Ishikawa (cell line): Measurements from ENCODE around the gene CPM.
A peak's percentile ranks its signal among the peaks of the same experiment; 100 is the strongest.

Experiments used
- CEBPB ChIP-seq: IDR thresholded peaks from 2 replicates; pipeline ENCODE4 v1.6.1; 2012
- CREB1 ChIP-seq: IDR thresholded peaks from 2 replicates; pipeline ENCODE4 v1.6.1; 2012; ENCODE audit warnings: low read depth
- EP300 ChIP-seq: IDR thresholded peaks from 2 replicates; pipeline ENCODE4 v1.6.1; 2012; ENCODE audit warnings: borderline replicate concordance
- FOXM1 ChIP-seq: IDR thresholded peaks from 2 replicates; pipeline ENCODE4 v1.6.1; 2012; ENCODE audit warnings: low read depth, borderline replicate concordance
- NFIC ChIP-seq: IDR thresholded peaks from 2 replicates; pipeline ENCODE4 v1.6.1; 2012
- RAD21 ChIP-seq: IDR thresholded peaks from 2 replicates; pipeline ENCODE4 v1.6.1; 2012; ENCODE audit warnings: low read depth
- TAF1 ChIP-seq: IDR thresholded peaks from 2 replicates; pipeline ENCODE4 v1.6.1; 2012; ENCODE audit warnings: low read depth, mild to moderate bottlenecking
- TCF12 ChIP-seq: IDR thresholded peaks from 2 replicates; pipeline ENCODE4 v1.6.1; 2012; ENCODE audit warnings: low read depth
- TEAD4 ChIP-seq: IDR thresholded peaks from 2 replicates; pipeline ENCODE4 v1.6.1; 2012
- YY1 ChIP-seq: IDR thresholded peaks from 2 replicates; pipeline ENCODE4 v1.6.1; 2012; ENCODE audit warnings: low read depth
- ZBTB7A ChIP-seq: IDR thresholded peaks from 2 replicates; pipeline ENCODE4 v1.6.1; 2012; ENCODE audit warnings: low read depth
- TF ChIP-seq, protein P1 (sequence below): IDR thresholded peaks from 2 replicates; pipeline ENCODE4 v1.6.1; 2012
- TF ChIP-seq, protein P2 (sequence below): IDR thresholded peaks from 2 replicates; pipeline ENCODE4 v1.6.1; 2012; ENCODE audit warnings: low read depth, mild to moderate bottlenecking
- TF ChIP-seq, protein P3 (sequence below): IDR thresholded peaks from 2 replicates; pipeline ENCODE4 v1.6.1; 2012

DNA sequence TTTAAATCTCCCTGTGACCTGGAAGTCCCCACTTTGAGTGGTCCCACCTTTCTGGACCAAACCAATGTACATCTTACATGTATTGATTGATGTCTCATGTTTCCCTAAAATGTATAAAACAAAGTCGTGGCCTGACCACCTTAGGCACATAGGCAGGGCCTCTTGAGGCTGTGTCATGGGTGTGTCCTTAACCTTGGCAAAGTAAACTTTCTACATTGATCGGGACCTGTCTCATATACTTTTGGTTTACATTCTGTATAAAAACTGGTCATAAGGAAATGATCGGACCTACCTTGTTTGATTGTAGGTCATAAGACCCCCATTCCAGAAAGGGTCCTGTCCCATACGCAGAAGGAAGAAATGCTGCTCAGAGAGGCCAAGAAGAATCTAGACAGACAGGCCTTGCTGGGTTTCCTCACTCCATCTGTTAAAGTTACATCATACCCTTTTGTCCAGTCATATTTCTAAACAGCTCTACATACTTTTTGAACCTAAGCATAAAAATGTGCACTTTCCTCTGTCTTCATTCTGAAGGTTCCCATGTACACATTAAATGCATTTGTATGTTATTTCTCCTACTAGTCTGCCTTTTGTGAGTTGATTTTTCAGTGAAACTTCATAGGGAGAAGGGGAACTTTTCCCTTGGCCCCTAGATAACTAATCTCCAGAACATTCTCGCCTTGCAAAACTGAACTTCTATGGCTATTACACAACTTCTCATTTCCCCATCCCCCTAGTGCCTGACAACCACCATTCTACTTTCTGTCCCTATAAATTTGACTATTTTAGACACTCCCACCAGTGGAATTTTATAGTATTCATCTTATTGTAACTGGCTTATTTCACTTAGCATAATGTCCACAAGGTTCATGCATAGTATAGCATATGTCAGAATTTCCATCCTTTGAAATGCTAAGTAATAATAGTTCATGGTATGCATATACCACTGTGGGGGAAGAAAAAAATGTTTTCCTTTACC lies 30.2 kb upstream of the CPM start:
- TF ChIP-seq CREB1 (no peak), NFIC (no peak), YY1 (no peak), TCF12 (no peak), TAF1 (no peak), EP300 (no peak), FOXM1 (no peak), TEAD4 (no peak), ZBTB7A (no peak), CEBPB (peak; percentile 37; the same call in 1 of the 2 replicates), RAD21 (no peak)
- TF ChIP-seq, protein P1, sequence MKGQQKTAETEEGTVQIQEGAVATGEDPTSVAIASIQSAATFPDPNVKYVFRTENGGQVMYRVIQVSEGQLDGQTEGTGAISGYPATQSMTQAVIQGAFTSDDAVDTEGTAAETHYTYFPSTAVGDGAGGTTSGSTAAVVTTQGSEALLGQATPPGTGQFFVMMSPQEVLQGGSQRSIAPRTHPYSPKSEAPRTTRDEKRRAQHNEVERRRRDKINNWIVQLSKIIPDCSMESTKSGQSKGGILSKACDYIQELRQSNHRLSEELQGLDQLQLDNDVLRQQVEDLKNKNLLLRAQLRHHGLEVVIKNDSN = no peak
- TF ChIP-seq, protein P2, sequence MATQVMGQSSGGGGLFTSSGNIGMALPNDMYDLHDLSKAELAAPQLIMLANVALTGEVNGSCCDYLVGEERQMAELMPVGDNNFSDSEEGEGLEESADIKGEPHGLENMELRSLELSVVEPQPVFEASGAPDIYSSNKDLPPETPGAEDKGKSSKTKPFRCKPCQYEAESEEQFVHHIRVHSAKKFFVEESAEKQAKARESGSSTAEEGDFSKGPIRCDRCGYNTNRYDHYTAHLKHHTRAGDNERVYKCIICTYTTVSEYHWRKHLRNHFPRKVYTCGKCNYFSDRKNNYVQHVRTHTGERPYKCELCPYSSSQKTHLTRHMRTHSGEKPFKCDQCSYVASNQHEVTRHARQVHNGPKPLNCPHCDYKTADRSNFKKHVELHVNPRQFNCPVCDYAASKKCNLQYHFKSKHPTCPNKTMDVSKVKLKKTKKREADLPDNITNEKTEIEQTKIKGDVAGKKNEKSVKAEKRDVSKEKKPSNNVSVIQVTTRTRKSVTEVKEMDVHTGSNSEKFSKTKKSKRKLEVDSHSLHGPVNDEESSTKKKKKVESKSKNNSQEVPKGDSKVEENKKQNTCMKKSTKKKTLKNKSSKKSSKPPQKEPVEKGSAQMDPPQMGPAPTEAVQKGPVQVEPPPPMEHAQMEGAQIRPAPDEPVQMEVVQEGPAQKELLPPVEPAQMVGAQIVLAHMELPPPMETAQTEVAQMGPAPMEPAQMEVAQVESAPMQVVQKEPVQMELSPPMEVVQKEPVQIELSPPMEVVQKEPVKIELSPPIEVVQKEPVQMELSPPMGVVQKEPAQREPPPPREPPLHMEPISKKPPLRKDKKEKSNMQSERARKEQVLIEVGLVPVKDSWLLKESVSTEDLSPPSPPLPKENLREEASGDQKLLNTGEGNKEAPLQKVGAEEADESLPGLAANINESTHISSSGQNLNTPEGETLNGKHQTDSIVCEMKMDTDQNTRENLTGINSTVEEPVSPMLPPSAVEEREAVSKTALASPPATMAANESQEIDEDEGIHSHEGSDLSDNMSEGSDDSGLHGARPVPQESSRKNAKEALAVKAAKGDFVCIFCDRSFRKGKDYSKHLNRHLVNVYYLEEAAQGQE = no peak
- TF ChIP-seq, protein P3, sequence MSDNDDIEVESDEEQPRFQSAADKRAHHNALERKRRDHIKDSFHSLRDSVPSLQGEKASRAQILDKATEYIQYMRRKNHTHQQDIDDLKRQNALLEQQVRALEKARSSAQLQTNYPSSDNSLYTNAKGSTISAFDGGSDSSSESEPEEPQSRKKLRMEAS = no peak
